ENCODE measurements around the gene NET1. TPM values are rescaled to one million over a fixed set of nuclear protein-coding genes. Genes with fewer than 3 reads are reported as not detected.

NET1 gene
- total and polyA plus RNA-seq, 2 experiments from 2014 or later: 62.5 to 96.4 TPM

GRCh38 chr10:5370493-5371352 lies 41.6 kb upstream of the NET1 start:
- Histone ChIP-seq H3K27ac (no peak overlapping the region), H3K4me3 (no peak overlapping the region), H3K4me2 (no peak overlapping the region), H3K4me1 (ENCODE audit: insufficient read depth) (no peaks in the 10 kb centered on the region), H4K20me1 (ENCODE audit: insufficient read depth, poor library complexity, severe bottlenecking) (no peaks in the 10 kb centered on the region), H3K79me2 (no peaks in the 10 kb centered on the region), H3K9me2 (replicated peaks; ENCODE audit: insufficient read depth) (no peaks in the 10 kb centered on the region), H3K27me3 (no peaks in the 10 kb centered on the region), H2AFZ (no peak overlapping the region), H3K9me3 (ENCODE audit: low read depth) (no peaks in the 10 kb centered on the region), H3K36me3 (replicated peaks; ENCODE audit: insufficient read depth, low read depth) (no peaks in the 10 kb centered on the region)
- DNase-seq (ENCODE audit: low spot score): no peak
- TF ChIP-seq EZH2phosphoT487 (IDR thresholded peaks at IDR 0.05; ENCODE audit: low read depth, severe bottlenecking, unreplicated experiment): no peak
- TF ChIP-seq EZH2 (IDR thresholded peaks at IDR 0.05; ENCODE audit: borderline replicate concordance): no peak
- no peak for TF ChIP-seq CTCF (IDR thresholded peaks at IDR 0.05; ENCODE audit: poor library complexity)
- 96% methylated on average over 12 of the region's 28 CpGs for whole genome bisulfite sequencing (ENCODE audit: low lambda C conversion rate, missing lambda C conversion rate)

GRCh38 chr10:5373307-5373706 lies 39.0 kb upstream of the NET1 start:
- Histone ChIP-seq H4K20me1 (ENCODE audit: insufficient read depth, poor library complexity, severe bottlenecking) (no peaks in the 10 kb centered on the region), H3K36me3 (replicated peaks; ENCODE audit: insufficient read depth, low read depth) (no peaks in the 10 kb centered on the region), H3K4me1 (ENCODE audit: insufficient read depth) (no peaks in the 10 kb centered on the region), H3K79me2 (no peaks in the 10 kb centered on the region), H3K4me3 (no peak overlapping the region), H3K9me3 (ENCODE audit: low read depth) (no peaks in the 10 kb centered on the region), H3K27ac (no peak overlapping the region), H3K9me2 (replicated peaks; ENCODE audit: insufficient read depth) (no peaks in the 10 kb centered on the region), H2AFZ (no peak overlapping the region), H3K27me3 (no peaks in the 10 kb centered on the region), H3K4me2 (no peak overlapping the region)
- no peak for DNase-seq (ENCODE audit: low spot score)
- TF ChIP-seq EZH2phosphoT487 (IDR thresholded peaks at IDR 0.05; ENCODE audit: low read depth, severe bottlenecking, unreplicated experiment): no peak
- no peak for TF ChIP-seq CTCF (IDR thresholded peaks at IDR 0.05; ENCODE audit: poor library complexity)
- TF ChIP-seq EZH2 (IDR thresholded peaks at IDR 0.05; ENCODE audit: borderline replicate concordance): no peak
- 81% methylated on average over 4 of the region's 4 CpGs for WGBS (ENCODE audit: low lambda C conversion rate, missing lambda C conversion rate)

- H3K36me3 ChIP-seq (replicated peaks; ENCODE audit: insufficient read depth, low read depth): no peaks in the 10 kb centered on the region
- no peaks in the 10 kb centered on the region for H3K79me2 ChIP-seq
- TF ChIP-seq EZH2 (IDR thresholded peaks at IDR 0.05; ENCODE audit: borderline replicate concordance): no peak
- TF ChIP-seq CTCF (IDR thresholded peaks at IDR 0.05; ENCODE audit: poor library complexity): no peak
- no peak for TF ChIP-seq EZH2phosphoT487 (IDR thresholded peaks at IDR 0.05; ENCODE audit: low read depth, severe bottlenecking, unreplicated experiment)
- no peak overlapping the region for H3K4me2 ChIP-seq
- DNase-seq (ENCODE audit: low spot score): no peak
- 81% methylated on average over 12 of the region's 22 CpGs for WGBS (ENCODE audit: low lambda C conversion rate, missing lambda C conversion rate)
- no peak overlapping the region for H3K4me3 ChIP-seq
- no peaks in the 10 kb centered on the region for H3K4me1 ChIP-seq (ENCODE audit: insufficient read depth)
- H3K9me3 ChIP-seq (ENCODE audit: low read depth): no peaks in the 10 kb centered on the region
- no peak overlapping the region for H2AFZ ChIP-seq
- no peak overlapping the region for H3K27ac ChIP-seq
- H4K20me1 ChIP-seq (ENCODE audit: insufficient read depth, poor library complexity, severe bottlenecking): no peaks in the 10 kb centered on the region
- H3K27me3 ChIP-seq: no peaks in the 10 kb centered on the region
- H3K9me2 ChIP-seq (replicated peaks; ENCODE audit: insufficient read depth): no peaks in the 10 kb centered on the region
These were observed 38.3 kb upstream of the NET1 start for GRCh38 chr10:5373891-5374611.
